C4-2B (cell line): ENCODE measurements around the gene CLSTN2.

Experiments
- ZFX ChIP-seq: fragments of 450-650 bp; IDR thresholded peaks from 2 replicates; pipeline ENCODE4 v1.6.1; 2017
- TF ChIP-seq, protein P1 (sequence below): fragments of 450-650 bp; conservative IDR thresholded peaks from 2 replicates; pipeline ENCODE4 v1.5.1; 2017; ENCODE audit warnings: mild to moderate bottlenecking

- TF ChIP-seq, protein P1, sequence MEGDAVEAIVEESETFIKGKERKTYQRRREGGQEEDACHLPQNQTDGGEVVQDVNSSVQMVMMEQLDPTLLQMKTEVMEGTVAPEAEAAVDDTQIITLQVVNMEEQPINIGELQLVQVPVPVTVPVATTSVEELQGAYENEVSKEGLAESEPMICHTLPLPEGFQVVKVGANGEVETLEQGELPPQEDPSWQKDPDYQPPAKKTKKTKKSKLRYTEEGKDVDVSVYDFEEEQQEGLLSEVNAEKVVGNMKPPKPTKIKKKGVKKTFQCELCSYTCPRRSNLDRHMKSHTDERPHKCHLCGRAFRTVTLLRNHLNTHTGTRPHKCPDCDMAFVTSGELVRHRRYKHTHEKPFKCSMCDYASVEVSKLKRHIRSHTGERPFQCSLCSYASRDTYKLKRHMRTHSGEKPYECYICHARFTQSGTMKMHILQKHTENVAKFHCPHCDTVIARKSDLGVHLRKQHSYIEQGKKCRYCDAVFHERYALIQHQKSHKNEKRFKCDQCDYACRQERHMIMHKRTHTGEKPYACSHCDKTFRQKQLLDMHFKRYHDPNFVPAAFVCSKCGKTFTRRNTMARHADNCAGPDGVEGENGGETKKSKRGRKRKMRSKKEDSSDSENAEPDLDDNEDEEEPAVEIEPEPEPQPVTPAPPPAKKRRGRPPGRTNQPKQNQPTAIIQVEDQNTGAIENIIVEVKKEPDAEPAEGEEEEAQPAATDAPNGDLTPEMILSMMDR: no peak
- no peak for TF ChIP-seq ZFX
These were observed 438.2 kb downstream of the CLSTN2 start for GRCh38 chr3:140373234-140373633.
